ENCODE results near the gene ITGB1. TPM values are rescaled to one million over a fixed set of nuclear protein-coding genes. Genes with fewer than 3 reads are reported as not detected.

Gene ITGB1
- total and polyA plus RNA-seq, 10 of the 15 experiments (the other 5 are each of a cell fraction or from before 2014, with no cell fraction given): 2.8 to 20.7 (median 10.4) TPM

DNA sequence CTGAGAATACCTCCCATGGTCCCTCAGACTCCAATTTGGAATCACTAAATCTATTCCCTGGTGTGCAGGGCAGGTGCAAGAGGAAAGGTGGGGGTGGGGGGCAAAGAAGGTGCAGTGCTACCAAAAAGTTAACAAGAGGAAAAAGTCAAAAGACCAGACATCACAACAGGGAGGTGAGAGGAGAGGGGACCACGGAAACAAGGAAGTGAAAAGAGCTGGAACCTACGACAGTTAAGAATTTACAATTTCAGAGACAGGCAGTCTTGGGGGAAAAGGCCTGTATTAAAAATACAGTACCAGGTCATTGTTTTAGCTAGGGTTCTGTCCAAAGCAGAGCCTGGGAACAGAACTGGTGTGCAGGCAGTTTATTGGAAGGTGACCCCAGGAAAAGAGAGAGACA, 14.6 kb downstream of the ITGB1 start (continued):
- TF ChIP-seq, protein P1, sequence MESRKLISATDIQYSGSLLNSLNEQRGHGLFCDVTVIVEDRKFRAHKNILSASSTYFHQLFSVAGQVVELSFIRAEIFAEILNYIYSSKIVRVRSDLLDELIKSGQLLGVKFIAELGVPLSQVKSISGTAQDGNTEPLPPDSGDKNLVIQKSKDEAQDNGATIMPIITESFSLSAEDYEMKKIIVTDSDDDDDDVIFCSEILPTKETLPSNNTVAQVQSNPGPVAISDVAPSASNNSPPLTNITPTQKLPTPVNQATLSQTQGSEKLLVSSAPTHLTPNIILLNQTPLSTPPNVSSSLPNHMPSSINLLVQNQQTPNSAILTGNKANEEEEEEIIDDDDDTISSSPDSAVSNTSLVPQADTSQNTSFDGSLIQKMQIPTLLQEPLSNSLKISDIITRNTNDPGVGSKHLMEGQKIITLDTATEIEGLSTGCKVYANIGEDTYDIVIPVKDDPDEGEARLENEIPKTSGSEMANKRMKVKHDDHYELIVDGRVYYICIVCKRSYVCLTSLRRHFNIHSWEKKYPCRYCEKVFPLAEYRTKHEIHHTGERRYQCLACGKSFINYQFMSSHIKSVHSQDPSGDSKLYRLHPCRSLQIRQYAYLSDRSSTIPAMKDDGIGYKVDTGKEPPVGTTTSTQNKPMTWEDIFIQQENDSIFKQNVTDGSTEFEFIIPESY (IDR thresholded peaks at IDR 0.05): no peak
- TF ChIP-seq BACH1 (IDR thresholded peaks at IDR 0.05; ENCODE audit: borderline replicate concordance) (no peak), RUNX3 (IDR thresholded peaks at IDR 0.05; ENCODE audit: low read length) (peak; percentile 71), EZH2 (IDR thresholded peaks at IDR 0.05; ENCODE audit: borderline replicate concordance, control insufficient read depth, low read depth, low read length) (no peak), ATF7 (IDR thresholded peaks at IDR 0.05; ENCODE audit: low read depth) (0 out of 2 replicates have a peak, but pooled peaks have one; percentile 29), ZNF207 (IDR thresholded peaks at IDR 0.05; ENCODE audit: borderline replicate concordance) (no peak), RAD51 (IDR thresholded peaks at IDR 0.05) (no peak), CHD4 (IDR thresholded peaks at IDR 0.05) (no peak), EED (IDR thresholded peaks at IDR 0.05; ENCODE audit: low read depth) (0 out of 2 replicates have a peak, but pooled peaks have one; percentile 38), CBX5 (IDR thresholded peaks at IDR 0.05; ENCODE audit: low read depth) (0 out of 2 replicates have a peak, but pooled peaks have one; percentile 64), EP300 (IDR thresholded peaks at IDR 0.05; ENCODE audit: borderline replicate concordance in 1 of 2, control insufficient read depth in 1 of 2, low read depth in 2 of 2, low read length in 2 of 2) (peak in 1 of 2 experiments; percentile 65; a peak in 1 of 4 replicates), YBX1 (IDR thresholded peaks at IDR 0.05) (no peak), IKZF2 (IDR thresholded peaks at IDR 0.05) (peak; percentile 70 to 73; a peak in 2 of 4 replicates), FOXK2 (IDR thresholded peaks at IDR 0.05) (no peak), TAF1 (IDR thresholded peaks at IDR 0.05; ENCODE audit: borderline replicate concordance, low read depth, low read length) (no peak), ZNF24 (IDR thresholded peaks at IDR 0.05) (no peak), STAT1 (conservative IDR thresholded peaks at IDR 0.05) (no peak), ZNF622 (IDR thresholded peaks at IDR 0.05) (no peak), EGR1 (IDR thresholded peaks at IDR 0.05; ENCODE audit: borderline replicate concordance in 1 of 2, low read depth in 2 of 2, low read length in 2 of 2) (no peak), RELA (IDR thresholded peaks at IDR 0.05; ENCODE audit: borderline replicate concordance, partially characterized antibody) (no peak), IKZF1 (conservative IDR thresholded peaks at IDR 0.05) (peak; percentile 58; the same call in 1 of the 2 replicates)
- TF ChIP-seq, protein P2, sequence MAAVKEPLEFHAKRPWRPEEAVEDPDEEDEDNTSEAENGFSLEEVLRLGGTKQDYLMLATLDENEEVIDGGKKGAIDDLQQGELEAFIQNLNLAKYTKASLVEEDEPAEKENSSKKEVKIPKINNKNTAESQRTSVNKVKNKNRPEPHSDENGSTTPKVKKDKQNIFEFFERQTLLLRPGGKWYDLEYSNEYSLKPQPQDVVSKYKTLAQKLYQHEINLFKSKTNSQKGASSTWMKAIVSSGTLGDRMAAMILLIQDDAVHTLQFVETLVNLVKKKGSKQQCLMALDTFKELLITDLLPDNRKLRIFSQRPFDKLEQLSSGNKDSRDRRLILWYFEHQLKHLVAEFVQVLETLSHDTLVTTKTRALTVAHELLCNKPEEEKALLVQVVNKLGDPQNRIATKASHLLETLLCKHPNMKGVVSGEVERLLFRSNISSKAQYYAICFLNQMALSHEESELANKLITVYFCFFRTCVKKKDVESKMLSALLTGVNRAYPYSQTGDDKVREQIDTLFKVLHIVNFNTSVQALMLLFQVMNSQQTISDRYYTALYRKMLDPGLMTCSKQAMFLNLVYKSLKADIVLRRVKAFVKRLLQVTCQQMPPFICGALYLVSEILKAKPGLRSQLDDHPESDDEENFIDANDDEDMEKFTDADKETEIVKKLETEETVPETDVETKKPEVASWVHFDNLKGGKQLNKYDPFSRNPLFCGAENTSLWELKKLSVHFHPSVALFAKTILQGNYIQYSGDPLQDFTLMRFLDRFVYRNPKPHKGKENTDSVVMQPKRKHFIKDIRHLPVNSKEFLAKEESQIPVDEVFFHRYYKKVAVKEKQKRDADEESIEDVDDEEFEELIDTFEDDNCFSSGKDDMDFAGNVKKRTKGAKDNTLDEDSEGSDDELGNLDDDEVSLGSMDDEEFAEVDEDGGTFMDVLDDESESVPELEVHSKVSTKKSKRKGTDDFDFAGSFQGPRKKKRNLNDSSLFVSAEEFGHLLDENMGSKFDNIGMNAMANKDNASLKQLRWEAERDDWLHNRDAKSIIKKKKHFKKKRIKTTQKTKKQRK (IDR thresholded peaks at IDR 0.05; ENCODE audit: low read depth, low read length): no peak
- TF ChIP-seq, protein P3, sequence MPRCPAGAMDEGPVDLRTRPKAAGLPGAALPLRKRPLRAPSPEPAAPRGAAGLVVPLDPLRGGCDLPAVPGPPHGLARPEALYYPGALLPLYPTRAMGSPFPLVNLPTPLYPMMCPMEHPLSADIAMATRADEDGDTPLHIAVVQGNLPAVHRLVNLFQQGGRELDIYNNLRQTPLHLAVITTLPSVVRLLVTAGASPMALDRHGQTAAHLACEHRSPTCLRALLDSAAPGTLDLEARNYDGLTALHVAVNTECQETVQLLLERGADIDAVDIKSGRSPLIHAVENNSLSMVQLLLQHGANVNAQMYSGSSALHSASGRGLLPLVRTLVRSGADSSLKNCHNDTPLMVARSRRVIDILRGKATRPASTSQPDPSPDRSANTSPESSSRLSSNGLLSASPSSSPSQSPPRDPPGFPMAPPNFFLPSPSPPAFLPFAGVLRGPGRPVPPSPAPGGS (IDR thresholded peaks at IDR 0.05; ENCODE audit: borderline replicate concordance, insufficient read depth, low read depth, low read length, poor library complexity, severe bottlenecking): no peak
- TF ChIP-seq, protein P4, sequence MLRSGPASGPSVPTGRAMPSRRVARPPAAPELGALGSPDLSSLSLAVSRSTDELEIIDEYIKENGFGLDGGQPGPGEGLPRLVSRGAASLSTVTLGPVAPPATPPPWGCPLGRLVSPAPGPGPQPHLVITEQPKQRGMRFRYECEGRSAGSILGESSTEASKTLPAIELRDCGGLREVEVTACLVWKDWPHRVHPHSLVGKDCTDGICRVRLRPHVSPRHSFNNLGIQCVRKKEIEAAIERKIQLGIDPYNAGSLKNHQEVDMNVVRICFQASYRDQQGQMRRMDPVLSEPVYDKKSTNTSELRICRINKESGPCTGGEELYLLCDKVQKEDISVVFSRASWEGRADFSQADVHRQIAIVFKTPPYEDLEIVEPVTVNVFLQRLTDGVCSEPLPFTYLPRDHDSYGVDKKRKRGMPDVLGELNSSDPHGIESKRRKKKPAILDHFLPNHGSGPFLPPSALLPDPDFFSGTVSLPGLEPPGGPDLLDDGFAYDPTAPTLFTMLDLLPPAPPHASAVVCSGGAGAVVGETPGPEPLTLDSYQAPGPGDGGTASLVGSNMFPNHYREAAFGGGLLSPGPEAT (IDR thresholded peaks at IDR 0.05; ENCODE audit: low read depth): 0 out of 2 replicates have a peak, but pooled peaks have one; percentile 23
